ENCODE results near the gene KIF5A. TPM values are rescaled to one million over a fixed set of nuclear protein-coding genes. Genes with fewer than 3 reads are reported as not detected.

KIF5A gene
- total RNA-seq, 1 donor from 2014 or later: 0.40 TPM

DNA sequence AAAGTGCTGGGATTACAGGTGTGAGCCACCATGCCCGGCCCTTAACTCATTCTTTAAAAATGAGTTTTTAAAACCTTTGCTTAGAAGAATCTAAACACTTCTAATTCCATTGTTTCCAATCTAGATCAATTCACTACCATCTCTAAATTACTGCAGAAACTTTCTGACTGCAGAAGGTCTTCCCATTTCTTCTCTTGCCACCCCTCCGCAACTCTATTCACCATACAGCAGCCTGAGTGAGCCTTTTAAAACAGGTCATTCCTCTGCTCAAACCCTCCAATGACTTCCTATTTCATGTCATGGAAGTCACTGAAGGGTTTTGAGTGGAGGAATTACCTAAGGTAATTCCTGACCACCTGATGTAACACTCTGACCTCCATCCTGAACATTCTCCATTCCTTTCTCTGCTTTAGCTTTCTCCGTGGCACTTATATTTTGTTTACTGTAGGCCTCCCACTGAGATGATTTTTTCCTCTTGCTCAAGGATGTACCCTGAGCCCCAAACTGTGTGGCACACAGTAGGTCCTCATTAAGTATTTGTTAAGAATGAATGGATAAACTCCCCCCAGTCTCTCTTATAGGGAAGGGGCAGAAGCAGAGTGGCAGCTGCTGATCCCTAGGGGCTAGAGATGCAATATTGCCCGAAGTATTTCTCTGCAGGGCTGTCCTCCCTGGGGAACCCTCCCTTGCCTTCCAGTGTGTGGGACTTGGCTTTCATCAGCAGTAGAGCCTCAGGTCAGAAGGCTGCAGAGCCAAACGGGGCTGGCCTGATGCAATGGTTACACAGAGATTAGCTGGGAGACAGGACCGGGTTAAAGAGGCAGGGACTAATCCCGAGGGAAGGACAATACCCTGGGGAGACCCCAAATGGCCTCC, 30.7 kb upstream of the KIF5A start:
- H3K36me3 Mint-ChIP-seq: peaks cover 26% of the 10 kb centered on the region
- no peak for DNase-seq (ENCODE audit: low spot score in 2 of 2, unreplicated experiment in 2 of 2)
- peak overlapping the region; percentile 99 for H3K27ac Mint-ChIP-seq
- H3K4me1 Mint-ChIP-seq: peaks cover 41% of the 10 kb centered on the region
- TF ChIP-seq, protein P1, sequence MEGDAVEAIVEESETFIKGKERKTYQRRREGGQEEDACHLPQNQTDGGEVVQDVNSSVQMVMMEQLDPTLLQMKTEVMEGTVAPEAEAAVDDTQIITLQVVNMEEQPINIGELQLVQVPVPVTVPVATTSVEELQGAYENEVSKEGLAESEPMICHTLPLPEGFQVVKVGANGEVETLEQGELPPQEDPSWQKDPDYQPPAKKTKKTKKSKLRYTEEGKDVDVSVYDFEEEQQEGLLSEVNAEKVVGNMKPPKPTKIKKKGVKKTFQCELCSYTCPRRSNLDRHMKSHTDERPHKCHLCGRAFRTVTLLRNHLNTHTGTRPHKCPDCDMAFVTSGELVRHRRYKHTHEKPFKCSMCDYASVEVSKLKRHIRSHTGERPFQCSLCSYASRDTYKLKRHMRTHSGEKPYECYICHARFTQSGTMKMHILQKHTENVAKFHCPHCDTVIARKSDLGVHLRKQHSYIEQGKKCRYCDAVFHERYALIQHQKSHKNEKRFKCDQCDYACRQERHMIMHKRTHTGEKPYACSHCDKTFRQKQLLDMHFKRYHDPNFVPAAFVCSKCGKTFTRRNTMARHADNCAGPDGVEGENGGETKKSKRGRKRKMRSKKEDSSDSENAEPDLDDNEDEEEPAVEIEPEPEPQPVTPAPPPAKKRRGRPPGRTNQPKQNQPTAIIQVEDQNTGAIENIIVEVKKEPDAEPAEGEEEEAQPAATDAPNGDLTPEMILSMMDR (IDR thresholded peaks at IDR 0.05; ENCODE audit: unreplicated experiment): no peak
- peak overlapping the region; percentile 96 for H3K4me3 Mint-ChIP-seq
- no peaks in the 10 kb centered on the region for H3K9me3 Mint-ChIP-seq
- H3K27me3 Mint-ChIP-seq (ENCODE audit: low read depth): no peaks in the 10 kb centered on the region

GRCh38 chr12:57519796-57520052, 30.1 kb upstream of the KIF5A start:
- H3K36me3 Mint-ChIP-seq: peaks cover 21% of the 10 kb centered on the region
- H3K9me3 Mint-ChIP-seq: no peaks in the 10 kb centered on the region
- peak overlapping the region; percentile 99 for H3K27ac Mint-ChIP-seq
- peaks cover 46% of the 10 kb centered on the region for H3K4me1 Mint-ChIP-seq
- H3K4me3 Mint-ChIP-seq: peak overlapping the region; percentile 96
- DNase-seq (ENCODE audit: low spot score in 2 of 2, unreplicated experiment in 2 of 2): no peak
- H3K27me3 Mint-ChIP-seq (ENCODE audit: low read depth): no peaks in the 10 kb centered on the region
- TF ChIP-seq, protein P1 (IDR thresholded peaks at IDR 0.05; ENCODE audit: unreplicated experiment): no peak

GRCh38 chr12:57520053-57520818, 29.6 kb upstream of the KIF5A start, which contains the start of gene DDIT3:
TSS of gene DDIT3 (minus strand) at chr12:57520514. CDS start at chr12:57517406, 3,108 bp downstream.
- Mint-ChIP-seq H3K4me3 (peak within 1 kb of the TSS; percentile 96), H3K27me3 (ENCODE audit: low read depth) (no peaks in the 10 kb centered on the region), H3K4me1 (peaks cover 50% of the 10 kb centered on the region)

DNA sequence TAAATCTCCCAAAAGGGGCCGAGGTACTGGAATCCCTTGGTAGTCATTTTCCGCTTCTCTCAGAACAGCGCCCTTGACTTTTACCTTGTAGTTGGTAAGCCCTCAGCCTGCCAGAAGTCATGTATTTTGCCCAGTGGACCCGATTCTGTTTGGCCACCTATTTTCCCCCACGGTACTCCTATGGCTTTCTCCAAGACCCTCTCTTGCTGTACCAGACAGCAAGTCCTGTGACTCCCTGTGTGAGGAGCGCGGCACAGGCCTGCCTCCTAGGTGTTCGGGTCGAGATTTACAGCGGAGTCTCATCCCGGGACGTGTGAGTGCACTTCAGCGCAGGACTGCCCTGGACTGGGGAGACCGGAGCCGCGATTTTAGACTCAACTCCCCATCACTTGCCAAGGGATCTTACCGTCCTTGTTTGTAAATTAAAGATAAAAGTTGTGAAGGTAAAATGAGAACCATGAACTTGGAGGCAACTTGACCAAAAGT, 28.3 kb upstream of the KIF5A start:
- Mint-ChIP-seq H3K27me3 (ENCODE audit: low read depth) (no peaks in the 10 kb centered on the region), H3K27ac (peak overlapping the region; percentile 99), H3K36me3 (peaks cover 10% of the 10 kb centered on the region), H3K4me3 (peak overlapping the region; percentile 96), H3K9me3 (no peaks in the 10 kb centered on the region), H3K4me1 (peaks cover 50% of the 10 kb centered on the region)
- peak in 1 of 2 experiments; percentile 53 for DNase-seq (ENCODE audit: low spot score in 2 of 2, unreplicated experiment in 2 of 2)
- TF ChIP-seq, protein P1 (IDR thresholded peaks at IDR 0.05; ENCODE audit: unreplicated experiment): no peak

More at GRCh38 chr12:57520053-57520818, 29.6 kb upstream of the KIF5A start, which contains the start of gene DDIT3:
- peak within 1 kb of the TSS; percentile 99 for H3K27ac Mint-ChIP-seq
- no peaks in the 10 kb centered on the region for H3K9me3 Mint-ChIP-seq
- H3K36me3 Mint-ChIP-seq: peaks cover 19% of the 10 kb centered on the region
- peak; percentile 98 to 99 for DNase-seq (ENCODE audit: low spot score in 2 of 2, unreplicated experiment in 2 of 2)
- TF ChIP-seq, protein P1 (IDR thresholded peaks at IDR 0.05; ENCODE audit: unreplicated experiment): no peak

DNA sequence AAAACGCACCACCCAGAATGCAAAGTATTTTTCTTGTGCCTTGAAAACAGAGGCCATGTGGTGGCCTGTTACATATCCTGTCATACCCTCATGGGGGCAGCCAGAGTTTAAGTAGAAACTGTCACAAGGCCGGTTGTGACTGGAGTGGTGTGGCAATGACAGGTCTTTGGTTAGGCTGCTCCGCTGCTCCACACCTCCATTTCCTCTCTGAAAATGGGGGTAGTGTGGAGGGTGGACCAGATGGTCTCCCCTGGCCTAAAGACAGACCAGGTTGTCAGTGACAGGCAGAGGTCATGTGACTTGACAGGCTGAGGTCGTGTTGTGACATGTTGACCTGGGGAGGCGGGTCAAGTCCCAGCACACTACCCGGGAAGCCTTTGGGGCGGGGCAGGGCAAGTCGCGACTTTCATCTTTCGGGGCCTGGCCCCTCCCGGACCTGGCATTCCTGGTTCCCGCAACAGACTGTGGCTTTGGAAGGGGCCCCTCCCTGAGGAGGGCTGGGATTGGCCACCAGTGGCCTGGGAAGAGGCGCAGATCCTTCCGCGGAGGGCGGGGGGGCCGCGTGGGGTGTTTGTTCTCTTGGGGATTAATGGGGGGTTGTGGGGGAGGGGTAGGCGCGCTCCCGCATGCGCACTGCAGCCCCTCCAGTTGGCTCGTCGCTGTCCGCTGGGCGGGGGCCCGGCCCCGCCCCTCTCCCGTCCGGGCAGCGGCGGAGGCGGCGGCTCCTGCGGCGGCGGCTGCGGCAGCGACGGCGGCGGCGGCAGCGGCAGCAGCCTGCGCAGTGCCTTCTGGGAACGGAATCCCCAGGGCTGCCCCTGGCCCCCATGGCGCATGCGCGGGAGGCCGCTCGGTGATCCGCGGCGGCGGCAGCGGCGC, 27.6 kb upstream of the KIF5A start, which contains the start of gene MBD6:
MBD6 (plus strand) TSS at position 814 of the 876 bp plus-strand sequence. CDS start 1,480 bp downstream, outside the sequence.
- Mint-ChIP-seq H3K27ac (peak within 1 kb of the TSS; percentile 99), H3K9me3 (no peaks in the 10 kb centered on the region), H3K36me3 (peaks cover 6% of the 10 kb centered on the region), H3K27me3 (ENCODE audit: low read depth) (no peaks in the 10 kb centered on the region), H3K4me1 (peaks cover 50% of the 10 kb centered on the region), H3K4me3 (peak within 1 kb of the TSS; percentile 96)
- DNase-seq (ENCODE audit: low spot score in 2 of 2, unreplicated experiment in 2 of 2): peak; percentile 89 to 94
- TF ChIP-seq, protein P1 (IDR thresholded peaks at IDR 0.05; ENCODE audit: unreplicated experiment): no peak
